Forelimb muscle (tissue), 1 donor: ENCODE measurements around the gene ZNF511. TPM values are rescaled to one million over a fixed set of nuclear protein-coding genes. Genes with fewer than 3 reads are reported as not detected.
"Not testable (repeated sequence)": the region's sequence is repeated elsewhere in the genome, so short reads cannot be mapped to it uniquely, and the experiment has no call there.

Experiments used
- DNase-seq: peaks from one replicate; pipeline ENCODE4 v3.0.0-alpha.2; 2013; ENCODE audit warnings: low read depth
- polyA plus RNA-seq: library from polyadenylated mRNA; unstranded; fragments of 120-200 nt; gene quantifications from one replicate; pipeline ENCODE4 v1.2.1, GENCODE V29; 2013; ENCODE audit not compliant: insufficient read length

Gene ZNF511
- polyA plus RNA-seq, 1 donor = 37.4 TPM

DNA sequence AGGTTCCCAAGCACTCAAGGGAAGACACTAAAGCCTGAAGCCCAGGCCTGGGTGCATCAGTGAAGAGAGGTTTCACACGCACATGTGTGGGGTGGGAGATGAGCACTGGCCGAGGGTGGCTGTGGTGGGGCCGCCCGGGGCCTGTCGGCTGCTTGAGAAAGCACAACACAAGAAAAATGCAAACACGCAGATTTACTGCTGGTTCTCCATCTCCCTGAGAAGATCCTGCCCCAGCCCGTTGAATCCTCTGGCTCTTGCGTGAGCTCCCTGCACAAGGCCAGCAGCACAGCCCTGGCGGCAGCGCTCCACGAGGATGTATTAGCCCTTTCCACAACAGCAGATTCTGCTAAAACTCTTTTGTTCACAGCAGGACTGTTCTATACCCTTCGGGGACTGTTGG, 6.2 kb downstream of the ZNF511 start:
- DNase-seq = no peak

DNA sequence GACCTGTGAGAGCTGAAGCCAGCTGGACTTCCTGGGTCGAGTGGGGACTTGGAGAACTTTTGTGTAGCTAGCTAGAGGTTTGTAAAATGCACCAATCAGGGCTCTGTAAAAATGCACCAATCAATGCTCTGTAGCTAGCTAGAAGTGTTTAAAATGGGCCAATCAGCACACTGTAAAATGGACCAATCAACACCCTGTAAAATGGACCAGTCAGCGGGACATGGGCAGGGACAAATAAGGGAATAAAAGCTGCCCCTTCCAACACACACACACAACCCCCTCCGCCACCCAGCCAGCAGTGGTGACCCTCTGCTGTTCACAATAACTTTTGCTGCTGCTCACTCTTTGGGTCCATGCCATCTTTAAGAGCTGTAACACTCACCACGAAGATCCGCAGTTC, 7.1 kb downstream of the ZNF511 start:
- DNase-seq = no peak

DNA sequence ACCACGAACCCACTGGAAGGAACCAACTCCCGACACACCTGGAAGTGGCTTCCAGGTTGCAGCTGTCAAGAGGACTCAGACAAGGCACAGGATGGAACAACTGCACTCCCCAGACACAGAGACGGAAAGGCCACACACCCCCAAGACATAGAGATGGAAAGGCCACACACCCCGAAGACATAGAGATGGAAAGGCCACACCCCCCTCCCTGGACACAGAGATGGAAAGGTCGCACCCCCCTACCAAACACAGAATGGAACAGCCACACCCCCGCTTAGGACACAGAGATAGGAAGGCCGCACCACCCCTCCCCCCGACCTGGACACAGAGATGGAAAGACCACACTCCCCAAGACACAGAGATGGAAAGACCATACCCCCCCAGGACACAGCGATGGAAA, 7.6 kb downstream of the ZNF511 start:
- DNase-seq = no peak

DNA sequence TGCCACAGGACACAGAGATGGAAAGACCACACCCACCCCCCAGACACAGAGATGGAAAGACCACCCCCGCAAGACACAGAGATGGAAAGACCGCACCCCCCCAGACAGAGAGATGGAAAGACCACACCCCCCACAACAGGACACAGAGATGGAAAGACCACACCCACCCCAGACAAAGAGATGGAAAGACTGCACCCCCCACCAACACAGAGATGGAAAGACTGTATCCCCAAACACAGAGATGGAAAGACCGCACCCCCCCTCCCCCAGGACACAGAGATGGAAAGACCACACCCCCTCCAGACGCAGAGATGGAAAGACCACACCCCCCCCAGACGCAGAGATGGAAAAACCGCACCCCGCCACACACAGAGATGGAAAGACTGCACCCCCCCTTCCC, 8.0 kb downstream of the ZNF511 start:
- DNase-seq = no peak

DNA sequence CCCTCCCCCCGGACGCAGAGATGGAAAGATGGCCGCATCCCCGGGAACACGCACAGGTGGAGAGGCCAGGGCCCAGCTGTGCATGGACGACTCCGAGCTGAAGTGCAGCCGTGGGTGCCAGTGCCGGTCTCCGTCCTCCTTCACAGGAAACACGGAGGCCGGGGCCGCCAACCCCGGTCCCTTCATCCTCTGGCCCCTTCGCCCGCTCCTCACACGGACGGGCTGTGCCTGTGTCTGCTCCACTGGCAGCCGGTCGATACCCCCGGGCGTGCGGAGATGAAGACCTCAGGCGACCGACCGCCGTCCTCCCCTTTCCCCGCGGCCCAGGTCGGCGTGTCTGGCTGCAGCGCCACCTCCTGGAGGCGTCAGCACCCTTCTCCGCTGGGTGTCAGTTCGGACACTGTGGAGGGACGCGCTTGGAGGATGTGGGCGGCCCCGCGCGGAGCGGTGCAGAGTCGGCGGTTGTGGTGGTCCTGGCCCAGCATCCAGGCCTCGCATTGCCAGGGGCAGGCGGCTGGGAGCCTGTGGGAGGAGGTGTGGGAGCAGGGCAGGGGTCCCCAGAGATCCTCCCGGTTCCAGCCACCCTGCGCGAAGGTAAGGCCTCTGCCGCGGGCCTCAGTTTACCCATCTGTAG, 9.9 kb downstream of the ZNF511 start:
- no peak for DNase-seq

DNA sequence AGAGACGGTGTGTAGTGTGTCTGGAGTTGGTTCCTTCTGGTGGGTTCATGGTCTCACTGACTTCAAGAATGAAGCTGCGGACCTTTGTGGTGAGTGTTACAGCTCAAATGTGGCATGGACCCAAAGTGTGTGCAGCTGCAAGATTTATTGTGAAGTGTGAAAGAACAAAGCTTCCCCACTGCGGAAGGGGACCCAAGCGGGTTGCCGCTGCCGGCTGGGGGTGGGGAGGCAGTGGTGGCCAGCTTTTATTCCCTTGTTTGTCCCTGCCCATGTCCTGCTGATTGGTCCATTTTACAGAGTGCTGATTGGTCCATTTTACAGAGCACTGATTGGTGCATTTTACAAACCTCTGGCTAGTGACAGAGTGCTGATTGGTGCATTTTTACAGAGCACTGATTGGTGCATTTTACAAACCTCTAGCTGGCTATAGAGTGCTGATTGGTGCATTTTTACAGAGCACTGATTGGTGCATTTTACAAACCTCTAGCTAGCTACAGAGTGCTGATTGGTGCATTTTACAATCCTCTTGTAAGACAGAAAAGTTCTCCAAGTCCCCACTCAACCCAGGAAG, 12.2 kb downstream of the ZNF511 start:
- not testable (repeated sequence) for DNase-seq

DNA sequence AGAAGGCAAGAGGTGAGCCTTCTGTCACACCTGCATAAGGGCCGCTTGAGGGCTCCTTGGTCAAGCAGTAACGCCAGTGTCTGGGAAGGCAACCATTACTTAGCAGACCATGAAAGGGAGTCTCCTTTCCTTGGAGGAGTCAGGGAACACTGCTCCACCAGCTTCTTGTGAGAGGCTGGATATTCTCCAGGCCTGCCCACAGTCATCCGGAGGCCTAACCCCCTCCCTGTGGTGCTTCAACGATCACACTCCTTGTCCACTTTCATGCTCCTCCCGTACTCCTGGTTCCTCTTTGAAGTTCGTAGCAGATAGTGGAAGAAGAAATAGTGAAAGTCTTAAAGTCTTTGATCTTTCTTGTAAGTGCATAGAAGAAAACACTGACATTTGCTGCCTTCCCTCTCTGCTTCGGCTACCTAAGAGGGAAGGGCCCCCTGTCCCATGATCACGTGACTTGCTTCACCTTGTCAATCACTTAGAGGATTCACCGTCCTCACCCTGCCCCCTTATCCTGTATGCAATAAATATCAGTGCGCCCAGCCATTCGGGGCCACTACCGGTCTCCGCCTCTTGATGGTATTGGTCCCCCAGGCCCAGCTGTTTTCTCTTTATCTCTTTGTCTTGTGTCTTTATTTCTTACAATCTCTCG, 13.5 kb downstream of the ZNF511 start:
- DNase-seq = not testable (repeated sequence)

DNA sequence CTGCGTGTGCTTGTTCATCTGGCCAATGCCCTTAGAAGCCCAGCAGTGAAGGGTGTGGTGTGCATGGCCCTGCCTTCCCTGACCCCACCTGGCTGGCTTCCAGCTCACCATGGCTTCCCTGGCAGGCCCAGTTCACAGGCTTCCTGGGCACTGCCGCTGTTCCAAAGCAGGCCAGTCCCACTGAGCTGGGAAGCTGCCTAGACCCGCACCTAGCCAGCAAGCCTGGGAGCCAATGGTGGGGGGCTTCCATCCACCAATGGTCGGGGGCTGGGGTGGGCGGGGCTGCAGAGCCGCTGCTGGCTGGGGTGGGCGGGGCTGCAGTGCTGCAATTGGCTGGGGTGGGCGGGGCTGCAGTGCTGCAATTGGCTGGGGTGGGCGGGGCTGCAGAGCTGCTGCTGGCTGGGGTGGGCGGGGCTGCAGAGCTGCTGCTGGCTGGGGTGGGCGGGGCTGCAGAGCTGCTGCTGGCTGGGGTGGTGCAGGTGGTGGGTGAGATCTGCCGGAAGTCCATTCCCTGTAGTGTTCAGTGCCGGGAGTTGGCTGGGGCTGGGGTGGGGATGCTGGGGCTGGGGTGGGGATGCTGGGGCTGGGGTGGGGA, 15.6 kb downstream of the ZNF511 start:
- DNase-seq = no peak

DNA sequence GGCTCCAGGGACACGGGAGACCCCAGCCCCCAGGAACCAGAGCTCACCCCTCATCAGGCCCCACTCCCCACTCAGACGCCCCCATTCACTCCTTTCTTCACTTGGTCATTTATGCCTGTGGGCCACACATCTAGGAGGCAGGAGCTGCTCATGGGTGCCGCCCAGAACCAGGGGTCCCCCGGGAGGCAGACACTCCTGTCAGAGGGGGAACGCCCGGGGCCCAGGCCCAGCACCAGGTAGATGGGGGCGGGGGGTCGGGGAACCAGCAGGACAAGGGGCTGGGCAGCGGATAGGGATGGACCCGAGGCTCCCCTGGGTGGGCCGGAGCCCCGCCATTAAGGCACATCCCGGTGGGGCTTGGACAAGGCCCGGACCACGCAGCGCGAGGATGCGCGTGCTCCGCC, 16.1 kb downstream of the ZNF511 start:
- DNase-seq = no peak

DNA sequence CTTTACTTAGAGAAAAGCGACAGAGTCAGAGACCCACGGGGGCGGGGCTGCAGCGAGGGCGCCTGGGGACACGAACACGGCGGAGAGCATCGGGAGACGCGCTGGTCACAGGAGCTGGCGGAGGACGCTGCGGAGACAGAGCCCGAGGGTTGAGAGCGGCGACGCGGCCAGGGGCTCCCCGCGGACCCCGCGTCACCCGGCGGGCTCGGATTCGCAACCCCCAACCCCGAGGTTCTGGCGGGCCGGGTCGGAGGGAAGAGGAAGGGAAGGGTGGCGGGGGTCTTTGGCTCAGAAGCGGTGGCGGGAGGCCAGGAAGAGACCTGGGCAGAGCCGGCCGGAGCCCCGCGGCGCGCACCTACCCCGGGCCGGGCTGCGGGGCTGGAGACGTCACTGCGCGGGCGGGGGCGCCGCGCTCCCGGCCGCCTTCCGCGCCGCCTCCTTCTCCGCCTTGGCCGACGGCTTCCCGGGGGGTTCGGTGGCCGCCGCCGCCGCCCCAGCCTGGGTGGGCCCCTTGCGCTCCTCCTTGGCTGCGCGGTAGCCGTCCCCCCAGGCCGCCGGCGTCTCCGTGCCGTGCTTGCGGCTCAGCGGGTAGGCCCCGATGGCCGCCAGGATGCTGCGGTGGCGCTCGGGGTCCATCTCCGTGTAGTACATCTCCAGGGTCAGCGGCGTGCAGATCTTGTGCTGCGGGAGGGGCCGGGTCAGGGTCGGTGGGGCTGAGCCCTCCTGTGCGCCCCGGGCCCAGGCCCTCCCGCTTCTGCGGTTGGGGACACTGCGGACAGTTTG, 16.9 kb downstream of the ZNF511 start:
- no peak for DNase-seq

DNA sequence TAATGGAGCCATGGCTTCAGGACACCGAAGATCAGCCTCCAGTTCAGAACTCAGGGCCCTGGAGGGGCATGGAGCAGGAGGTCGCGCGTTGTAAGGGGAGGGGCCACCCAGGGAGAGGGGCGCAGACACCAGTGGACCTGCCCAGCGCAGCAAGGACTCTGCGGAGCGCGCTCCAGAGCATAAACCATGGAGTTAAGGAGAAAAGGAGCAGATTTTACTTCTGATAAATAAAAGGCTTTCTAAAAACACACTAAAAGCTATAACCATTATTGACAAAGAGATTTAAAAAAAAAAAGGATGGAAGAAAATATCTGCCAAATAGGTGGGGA, 17.5 kb downstream of the ZNF511 start:
- no peak for DNase-seq

DNA sequence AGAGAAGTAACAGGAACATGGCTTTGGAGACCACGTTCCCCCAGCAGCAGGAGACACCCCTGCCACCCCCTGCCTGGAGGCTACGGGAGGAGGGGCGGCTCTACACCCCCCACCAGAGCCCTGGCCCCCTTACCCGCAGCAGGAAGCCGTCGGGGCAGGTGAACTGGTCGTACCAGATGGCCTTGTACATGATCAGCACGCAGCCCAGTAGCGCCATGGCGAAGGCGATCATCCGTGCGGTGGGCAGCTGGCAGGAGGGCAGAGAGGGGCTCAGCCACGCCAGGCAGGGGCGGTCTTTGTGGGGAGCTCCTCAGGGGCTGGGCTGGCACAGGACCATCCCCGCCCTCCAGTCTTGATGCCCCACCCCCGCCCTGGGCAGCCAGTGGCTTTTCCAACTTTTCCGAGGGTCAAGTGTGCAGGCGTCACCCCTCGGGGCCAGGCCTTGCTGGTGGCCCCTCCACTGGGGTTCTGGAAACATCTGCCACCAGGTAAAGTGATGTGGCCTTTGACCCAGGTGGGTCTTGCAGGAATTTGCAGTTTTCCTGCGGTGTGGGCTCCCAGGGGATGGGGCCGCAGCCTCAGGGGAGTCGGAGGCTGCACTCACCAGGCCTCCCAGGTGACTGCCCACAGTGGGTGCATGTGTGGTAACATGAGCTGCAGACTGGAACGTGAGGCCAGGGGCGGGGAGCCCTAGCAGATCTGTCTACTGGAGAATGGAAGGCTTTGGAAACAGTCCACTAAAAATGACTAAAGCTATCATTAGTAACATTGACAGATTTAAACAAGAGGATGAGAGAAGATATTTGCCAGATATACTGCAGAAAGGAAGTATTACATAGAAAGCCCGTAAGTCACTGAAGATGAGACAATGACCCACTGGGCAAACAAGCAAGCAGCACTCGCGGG, 18.3 kb downstream of the ZNF511 start:
- DNase-seq = no peak

DNA sequence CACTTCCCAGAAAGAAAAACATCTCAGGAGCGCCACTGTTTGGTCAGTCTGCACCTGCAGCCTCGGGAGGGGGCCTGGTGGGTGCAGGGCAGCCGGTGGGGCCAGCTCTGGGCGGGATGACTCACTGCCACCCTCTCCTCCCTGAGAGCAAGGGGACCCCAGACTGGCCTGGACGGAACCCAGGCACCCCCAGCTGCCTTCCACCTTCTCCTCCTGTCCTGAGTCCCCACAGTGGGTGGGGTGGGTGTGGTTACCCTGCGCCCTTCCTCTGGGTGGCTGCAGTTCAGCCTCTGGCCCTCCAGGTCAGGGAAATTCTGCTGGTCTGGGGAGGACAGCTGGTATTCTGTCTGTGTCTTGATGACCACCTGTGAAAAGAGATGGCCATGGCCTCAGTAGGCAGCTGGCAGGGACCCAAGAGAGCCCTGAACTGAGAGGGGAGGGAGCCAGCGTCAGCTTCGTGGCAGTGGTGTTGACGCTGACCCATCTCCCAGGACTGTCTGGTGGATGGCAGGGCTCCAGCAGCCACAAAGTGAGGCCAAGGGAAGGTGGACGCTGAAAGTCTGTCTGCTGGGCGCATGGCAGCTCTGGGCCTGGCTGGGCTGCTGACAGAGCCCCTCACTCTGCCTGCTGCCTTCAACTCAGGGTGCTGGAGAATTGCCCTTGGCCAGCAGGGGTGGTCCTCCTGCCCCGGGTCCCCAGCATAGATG, 19.1 kb downstream of the ZNF511 start:
- no peak for DNase-seq

DNA sequence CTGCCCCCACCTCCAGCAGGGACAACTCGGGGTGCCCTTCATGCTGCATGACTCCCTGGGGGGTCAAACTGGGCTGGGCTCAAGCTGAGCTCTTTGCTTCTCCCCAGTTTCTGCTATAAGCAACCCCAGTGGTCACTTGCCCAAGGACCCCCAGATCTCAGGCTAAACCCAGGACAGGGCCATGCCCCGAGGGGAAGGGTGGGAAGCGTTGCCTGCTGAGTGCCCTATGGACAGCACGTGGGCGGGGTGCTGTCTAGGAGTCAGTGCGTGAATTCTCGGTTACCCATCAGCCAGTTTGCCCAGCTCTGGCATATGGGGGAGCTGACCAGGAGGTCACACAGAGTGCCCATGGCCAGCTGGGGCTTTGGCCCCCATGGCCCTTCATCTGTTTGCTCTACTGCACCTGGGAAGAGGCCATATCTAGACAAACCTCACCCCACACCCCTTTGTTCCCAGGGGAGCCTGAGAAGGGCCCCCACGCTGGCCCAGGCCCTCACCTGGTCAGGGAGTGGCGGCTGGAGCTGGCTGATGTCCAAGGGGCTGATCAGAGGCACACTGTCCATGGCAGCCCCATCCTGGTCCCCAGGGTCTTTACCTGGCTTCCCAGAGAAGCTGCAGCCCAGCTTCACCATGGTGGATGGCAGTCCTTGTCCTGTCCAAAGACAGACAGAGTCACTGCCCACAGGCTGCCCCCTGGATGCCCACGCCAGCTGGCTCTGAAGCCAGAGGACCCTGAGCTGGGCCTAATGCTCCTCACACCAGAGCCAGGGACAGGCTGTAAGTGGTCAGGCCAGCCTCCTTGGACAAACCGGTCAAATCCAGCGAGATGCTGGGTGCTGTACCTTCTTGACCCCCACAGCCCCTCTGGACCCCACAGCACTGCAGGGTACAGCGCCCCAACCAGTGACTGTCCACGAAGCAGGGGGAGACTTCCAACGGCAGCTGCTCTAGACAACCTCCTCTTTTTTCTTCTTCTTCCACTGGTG, 19.9 kb downstream of the ZNF511 start:
- DNase-seq = no peak

DNA sequence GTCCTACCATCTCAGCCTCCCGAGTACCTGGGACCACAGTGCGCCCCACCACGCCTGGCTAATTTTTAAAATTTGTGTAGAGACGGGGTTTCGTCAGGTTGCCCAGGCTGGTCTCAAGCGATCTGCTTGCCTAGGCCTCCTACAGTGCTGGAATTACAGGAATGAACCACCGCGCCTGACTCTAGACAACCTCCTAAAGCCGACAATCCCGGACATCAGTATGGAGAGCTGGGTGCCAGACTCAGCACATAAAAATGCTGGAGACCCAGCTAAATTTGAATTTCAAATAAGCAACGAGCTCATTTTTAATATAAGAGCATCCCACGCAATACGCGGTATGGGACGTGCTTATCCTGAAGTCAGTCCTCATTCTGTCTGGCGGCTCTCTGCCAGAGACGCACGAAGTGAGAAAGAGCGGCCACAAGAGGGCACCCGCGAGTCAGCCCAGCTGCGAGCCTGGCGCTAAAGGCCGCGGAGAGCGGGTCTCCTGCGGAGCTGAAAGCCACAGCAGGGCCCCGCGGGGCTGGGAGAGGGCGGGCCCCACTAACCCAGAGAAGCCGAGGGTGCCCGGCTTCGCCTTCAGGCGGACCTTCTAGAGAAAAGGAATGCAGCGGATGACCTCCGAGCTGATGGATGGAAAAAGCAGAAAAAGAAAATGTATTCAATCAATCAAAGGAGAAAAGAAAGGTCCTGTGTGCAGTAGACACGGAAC, 20.9 kb downstream of the ZNF511 start:
- peak; percentile 64 for DNase-seq

DNA sequence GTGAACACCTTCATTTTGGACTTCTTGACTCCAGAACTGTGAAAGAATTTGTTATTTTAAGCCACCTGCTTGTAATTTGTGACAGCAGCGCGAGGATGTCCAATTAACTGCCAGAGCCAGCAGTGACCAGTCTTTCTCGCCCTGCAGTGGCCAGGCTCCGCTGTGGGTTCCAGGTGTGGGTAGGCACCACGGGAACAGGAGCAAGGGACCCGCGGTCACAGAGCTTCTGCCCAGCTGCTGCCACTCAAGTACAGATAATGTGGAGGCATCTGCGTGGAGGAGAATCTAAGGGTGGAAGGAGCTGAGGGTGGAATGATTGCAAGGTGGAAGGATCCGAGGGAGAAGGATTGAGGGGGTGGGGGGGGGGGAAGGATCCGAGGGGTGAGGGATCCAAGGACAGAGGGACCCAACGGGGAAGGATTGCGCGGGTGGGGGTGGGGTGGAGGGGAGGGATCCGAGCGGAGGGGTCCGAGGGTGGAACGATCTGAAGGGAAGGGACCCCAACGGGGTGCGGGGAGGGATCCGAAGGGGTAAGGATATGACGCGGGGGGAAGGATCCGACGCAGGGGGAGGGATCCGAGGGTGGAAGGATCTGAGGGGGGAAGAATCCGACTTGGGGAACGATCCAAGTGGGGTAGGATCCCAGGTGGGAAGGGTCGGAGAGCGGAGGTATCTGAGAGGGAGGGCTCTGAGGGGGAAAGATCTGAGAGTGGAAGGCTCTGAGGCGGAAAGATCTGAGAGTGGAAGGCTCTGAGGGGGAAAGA, 24.4 kb downstream of the ZNF511 start:
- DNase-seq = no peak

DNA sequence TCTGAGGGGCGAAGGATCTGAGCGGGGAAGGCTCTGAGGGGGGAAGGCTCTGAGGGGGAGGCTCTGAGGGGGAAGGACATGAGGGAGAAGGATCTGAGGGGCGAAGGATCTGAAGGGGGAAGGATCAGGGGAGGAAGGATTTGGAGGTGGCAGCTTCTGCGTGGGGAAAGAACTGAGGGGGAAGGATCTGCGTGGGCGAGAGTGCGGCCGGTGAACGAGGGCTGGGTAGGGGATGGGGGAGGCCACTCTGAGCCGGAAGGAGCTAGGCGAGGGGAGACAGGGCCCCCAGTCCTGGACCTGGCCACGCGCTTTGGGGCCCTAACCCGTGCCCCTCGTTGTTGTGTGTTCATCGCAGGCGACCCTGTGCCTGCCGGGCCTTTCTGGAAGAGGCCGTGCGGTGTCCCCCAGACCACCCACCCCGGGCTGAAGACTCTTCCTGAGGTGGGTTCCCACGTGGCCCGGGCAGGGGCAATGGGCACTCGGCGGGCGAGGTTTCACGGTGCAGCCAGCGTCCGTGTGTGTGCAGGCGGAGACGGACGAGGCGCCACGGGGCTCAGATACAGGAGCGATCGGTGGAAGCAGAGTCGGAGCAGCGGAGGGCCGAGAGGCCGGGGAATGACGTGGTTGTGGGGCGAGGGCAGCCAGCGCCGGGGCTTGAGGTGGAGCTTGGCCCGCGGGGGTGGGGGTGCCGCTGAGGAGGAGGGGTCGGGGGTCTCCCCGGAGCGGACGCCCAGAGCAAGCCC, 26.0 kb downstream of the ZNF511 start:
- no peak for DNase-seq
